SK-N-SH (cell line): ENCODE measurements around the gene FAM131B.

Experiments used
- ELF1 ChIP-seq: IDR thresholded peaks from 2 replicates; pipeline ENCODE4 v1.4.0; 2012
- EP300 ChIP-seq, 2 experiments: IDR thresholded peaks; 2 replicates each; pipeline versions ENCODE4 v1.4.0 to v1.6.1; 2012; ENCODE audit warnings: borderline replicate concordance in 1 of 2, low read depth in 1 of 2, low read length in 1 of 2
- TF ChIP-seq, protein P1 (sequence below): fragments of 200-600 bp; sonication (generic); IDR thresholded peaks from 2 replicates; pipeline ENCODE4 v1.6.1; 2017; ENCODE audit warnings: antibody characterized with exemption, mild to moderate bottlenecking, moderate library complexity
- TF ChIP-seq, protein P2 (sequence below): IDR thresholded peaks from 2 replicates; pipeline ENCODE4 v1.4.0; 2012; ENCODE audit warnings: low read depth

DNA sequence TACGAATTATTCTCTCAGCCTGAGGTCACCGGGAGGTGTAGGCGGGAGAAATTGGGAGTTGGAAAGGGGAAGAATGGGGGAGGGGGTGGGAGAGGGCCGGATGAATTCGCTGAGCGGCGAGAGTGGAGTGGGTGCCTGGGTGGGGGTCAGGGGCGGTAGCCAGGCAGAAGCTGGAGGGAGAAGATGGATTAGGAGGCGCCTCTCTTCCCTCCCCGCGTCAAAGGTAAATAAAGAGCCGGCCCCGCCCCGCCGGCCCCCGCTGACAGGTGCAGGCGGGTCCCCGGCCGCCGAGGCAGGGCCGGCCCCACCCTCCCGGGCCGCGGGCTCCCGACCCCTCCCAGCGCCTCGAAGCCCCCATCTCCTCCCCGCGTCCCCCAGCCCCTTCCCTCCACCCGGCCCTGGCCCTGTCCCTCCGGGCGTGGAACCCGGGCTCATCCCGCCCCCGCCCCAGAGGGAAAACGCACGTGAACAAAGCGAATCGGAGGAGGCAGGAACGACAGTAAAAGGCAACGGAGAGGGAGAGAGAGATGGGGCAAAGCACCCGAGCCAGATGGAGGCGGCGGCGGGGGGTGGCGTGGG, 872 bp downstream of the FAM131B start:
- TF ChIP-seq, protein P1, sequence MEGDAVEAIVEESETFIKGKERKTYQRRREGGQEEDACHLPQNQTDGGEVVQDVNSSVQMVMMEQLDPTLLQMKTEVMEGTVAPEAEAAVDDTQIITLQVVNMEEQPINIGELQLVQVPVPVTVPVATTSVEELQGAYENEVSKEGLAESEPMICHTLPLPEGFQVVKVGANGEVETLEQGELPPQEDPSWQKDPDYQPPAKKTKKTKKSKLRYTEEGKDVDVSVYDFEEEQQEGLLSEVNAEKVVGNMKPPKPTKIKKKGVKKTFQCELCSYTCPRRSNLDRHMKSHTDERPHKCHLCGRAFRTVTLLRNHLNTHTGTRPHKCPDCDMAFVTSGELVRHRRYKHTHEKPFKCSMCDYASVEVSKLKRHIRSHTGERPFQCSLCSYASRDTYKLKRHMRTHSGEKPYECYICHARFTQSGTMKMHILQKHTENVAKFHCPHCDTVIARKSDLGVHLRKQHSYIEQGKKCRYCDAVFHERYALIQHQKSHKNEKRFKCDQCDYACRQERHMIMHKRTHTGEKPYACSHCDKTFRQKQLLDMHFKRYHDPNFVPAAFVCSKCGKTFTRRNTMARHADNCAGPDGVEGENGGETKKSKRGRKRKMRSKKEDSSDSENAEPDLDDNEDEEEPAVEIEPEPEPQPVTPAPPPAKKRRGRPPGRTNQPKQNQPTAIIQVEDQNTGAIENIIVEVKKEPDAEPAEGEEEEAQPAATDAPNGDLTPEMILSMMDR, result no peak
- TF ChIP-seq ELF1 (no peak), EP300 (IDR thresholded peaks at IDR 0.05; ENCODE audit: borderline replicate concordance in 1 of 2, low read depth in 1 of 2, low read length in 1 of 2) (no peak)
- TF ChIP-seq, protein P2, sequence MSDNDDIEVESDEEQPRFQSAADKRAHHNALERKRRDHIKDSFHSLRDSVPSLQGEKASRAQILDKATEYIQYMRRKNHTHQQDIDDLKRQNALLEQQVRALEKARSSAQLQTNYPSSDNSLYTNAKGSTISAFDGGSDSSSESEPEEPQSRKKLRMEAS, result no peak
